Placental pericyte (primary cell): ENCODE data around the gene ZMYND15. TPM values are rescaled to one million over a fixed set of nuclear protein-coding genes. Genes with fewer than 3 reads are reported as not detected.

Experiments used
- total RNA-seq: library from RNA; depleted of rRNA; stranded (reverse); fragments of >200 nt; gene quantifications from 2 replicates; pipeline ENCODE4 v1.2.3, GENCODE V29; 2012

ZMYND15 gene, protein sequence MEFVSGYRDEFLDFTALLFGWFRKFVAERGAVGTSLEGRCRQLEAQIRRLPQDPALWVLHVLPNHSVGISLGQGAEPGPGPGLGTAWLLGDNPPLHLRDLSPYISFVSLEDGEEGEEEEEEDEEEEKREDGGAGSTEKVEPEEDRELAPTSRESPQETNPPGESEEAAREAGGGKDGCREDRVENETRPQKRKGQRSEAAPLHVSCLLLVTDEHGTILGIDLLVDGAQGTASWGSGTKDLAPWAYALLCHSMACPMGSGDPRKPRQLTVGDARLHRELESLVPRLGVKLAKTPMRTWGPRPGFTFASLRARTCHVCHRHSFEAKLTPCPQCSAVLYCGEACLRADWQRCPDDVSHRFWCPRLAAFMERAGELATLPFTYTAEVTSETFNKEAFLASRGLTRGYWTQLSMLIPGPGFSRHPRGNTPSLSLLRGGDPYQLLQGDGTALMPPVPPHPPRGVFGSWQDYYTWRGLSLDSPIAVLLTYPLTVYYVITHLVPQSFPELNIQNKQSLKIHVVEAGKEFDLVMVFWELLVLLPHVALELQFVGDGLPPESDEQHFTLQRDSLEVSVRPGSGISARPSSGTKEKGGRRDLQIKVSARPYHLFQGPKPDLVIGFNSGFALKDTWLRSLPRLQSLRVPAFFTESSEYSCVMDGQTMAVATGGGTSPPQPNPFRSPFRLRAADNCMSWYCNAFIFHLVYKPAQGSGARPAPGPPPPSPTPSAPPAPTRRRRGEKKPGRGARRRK
- total RNA-seq, result 0.22 TPM in 1 of 2 replicates, not detected in the other

DNA sequence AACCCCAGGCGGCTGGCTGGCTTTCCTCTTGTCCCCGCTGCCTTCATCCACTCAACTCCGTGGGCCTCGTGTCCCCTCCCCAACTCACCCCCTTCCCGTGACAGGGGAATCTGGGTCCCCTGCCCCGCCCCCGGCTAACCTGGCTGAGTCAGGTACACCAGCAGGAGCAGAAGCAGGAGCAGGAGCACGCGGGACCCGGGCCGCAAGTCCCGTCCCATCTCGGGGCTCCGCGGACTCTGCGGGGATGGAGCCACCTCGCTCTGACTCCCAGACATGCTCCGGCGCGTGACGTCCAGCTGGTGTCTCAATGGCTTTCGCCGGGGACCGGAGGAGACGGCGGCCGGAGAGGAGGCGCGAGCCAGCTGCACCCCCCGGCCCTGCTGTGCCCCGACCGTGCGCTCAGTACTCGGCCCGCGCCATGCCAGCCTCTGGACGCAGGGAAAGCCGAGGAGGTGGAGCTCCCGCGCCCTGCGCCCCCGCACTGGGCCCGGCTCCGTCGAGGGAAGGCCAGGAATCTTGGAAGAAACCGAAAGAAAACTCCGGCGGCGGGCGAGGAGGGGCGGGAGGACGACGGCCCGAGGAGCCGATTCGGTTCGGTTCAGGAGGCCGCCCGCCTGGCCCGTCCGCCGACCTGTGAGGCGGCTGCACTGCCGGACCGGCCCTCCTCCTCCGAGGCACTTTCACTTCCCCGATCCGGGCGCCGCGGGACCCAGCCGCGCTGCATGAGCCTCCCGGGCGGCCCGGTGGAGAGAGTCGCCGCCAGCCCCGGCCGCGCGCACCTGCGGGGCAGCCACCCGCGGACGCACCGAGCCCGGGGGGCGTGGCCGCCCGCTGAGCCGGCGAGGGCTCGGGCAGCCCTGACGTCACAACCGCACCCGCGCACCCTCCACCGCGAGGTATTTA lies at the start of gene ZMYND15, which contains the start of gene CXCL16:
Gene ZMYND15, plus strand, starts transcription at position 712 of the 903 bp plus-strand sequence. CDS start 716 bp downstream, outside the sequence.
Gene CXCL16, minus strand, starts transcription at position 807 of the 903 bp plus-strand sequence. Its CDS starts 589 bp downstream, at position 218.

DNA sequence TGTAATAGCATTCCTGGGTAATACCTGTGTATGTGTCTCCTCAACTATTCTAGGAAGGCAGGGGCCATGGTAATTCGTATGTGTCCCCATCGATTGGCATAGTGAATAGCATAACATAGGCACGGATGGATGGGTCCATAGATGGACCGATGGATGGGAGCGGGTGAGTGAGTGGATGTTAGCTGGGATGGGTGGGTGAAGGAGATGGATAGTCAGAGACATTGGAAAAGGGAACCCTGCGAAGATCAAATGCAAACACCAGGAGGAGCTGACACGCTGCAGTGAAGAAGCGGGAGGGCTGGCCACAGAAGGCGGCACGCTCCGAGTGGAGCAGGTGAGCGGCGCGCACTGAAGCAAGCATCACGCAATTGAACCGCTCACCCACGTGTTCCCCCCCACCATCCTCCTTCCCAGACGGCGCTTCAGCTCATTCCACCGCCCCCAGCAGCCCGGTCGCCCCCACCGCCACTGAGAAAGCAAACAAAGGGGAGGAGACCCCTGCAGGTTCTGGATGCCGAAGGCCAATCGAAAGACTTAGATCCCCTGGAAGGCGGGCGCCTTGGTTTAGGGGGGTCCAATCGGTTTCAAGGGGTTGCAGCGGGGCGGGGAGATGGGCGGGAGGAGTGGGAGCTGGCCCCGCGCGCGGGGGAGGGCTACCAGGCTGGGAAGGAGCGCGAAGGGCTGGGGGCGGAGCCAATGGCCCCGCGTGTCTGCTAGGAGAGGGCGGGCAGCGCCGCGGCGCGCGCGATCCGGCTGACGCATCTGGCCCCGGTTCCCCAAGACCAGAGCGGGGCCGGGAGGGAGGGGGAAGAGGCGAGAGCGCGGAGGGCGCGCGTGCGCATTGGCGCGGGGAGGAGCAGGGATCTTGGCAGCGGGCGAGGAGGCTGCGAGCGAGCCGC lies 29.6 kb upstream of the ZMYND15 start, which contains the start of gene ARRB2:
Gene ARRB2, plus strand, starts transcription at position 839 of the 899 bp plus-strand sequence. CDS start 90 bp downstream, outside the sequence.

DNA sequence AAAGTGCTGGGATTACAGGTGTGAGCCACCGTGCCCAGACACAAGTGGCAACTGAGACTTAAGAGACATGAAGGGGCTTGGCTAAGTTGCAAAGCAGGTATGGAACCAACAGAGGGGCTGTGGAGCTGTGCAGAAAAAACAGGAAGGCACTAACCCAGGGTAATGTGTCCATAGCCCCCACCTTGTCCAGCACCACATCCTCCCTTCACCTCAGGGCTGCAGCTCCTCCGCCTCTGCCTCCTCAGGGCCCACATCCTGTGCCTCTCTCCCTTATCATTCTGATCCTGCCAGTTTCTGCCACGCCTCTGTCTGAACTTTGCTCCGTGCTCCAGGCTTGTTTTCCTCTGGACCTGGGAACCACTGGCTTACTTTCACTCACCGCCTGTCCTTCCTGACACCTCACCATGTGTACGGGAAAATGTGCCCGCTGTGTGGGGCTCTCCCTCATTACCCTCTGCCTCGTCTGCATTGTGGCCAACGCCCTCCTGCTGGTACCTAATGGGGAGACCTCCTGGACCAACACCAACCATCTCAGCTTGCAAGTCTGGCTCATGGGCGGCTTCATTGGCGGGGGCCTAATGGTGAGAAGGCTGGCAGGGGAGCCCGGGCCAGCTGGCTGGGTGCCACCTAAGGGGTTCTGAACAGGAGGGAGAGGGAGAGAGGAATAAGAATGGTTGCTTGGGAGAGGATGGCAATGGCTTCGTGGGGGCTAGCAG lies 32.0 kb downstream of the ZMYND15 start, which contains the start of gene TM4SF5:
Gene TM4SF5, plus strand, starts transcription at position 368 of the 716 bp plus-strand sequence. Its CDS starts 37 bp downstream, at position 405.

DNA sequence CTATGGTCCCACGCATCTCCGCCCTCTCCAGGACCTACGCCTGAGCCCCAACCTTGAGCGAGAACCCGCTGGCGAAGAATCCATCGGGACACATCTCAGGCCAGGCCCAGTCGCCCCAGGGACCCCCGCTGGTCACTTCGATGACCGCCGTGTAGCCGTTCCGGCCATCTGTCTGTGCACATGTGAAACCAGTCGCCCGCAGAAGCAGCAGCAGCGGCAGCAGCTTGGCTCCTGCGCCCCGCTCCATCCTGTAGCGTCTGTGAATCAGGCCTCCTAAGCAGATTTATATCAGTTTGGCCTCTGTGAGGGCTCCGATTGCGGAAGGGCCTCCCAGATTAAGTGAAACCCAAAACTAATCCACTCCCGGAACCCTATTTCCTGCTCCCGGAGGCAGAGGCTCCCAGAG lies 46.5 kb downstream of the ZMYND15 start, which contains the start of gene VMO1:
Gene VMO1, minus strand, starts transcription at position 259 of the 406 bp plus-strand sequence. Its CDS starts 12 bp downstream, at position 247.

DNA sequence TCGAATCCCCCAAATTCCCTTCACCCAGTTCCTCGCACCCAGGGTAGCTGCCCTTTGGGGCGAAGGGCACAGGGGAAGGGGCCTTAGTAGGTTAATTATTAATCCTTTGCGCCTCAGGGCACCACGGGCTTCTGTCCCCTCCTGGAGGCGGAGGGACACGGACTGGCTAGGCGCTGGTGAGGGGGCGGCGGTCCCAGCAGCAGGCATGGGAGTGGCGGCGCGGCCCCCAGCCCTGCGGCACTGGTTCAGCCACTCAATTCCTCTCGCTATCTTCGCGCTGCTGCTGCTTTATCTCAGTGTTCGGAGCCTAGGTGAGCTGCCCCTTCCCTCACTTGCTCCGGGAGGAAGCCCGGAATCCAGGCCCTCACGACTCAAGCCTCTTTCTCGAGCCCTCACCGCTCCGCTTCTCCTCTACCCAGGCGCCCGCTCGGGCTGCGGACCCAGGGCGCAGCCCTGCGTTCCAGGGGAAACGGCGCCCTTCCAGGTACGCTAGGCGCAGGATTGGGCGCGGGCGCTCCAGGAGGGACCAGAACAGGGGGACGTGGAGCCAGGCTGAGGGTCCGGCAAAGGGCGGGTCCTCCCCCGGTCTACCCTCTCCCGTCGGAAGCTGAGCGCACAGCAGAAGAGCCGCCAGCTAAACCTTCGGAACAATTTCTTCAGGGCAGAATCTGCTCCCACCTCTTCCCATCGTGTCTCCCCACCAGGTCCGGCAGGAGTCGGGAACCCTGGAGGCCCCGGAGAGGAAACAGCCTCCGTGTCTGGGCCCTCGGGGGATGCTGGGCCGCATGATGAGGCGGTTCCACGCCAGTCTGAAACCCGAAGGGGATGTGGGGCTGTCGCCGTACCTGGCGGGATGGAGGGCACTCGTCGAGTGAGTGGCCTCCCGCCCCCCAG lies 49.4 kb downstream of the ZMYND15 start, which contains the start of gene GLTPD2:
Gene GLTPD2, plus strand, starts transcription at position 158 of the 894 bp plus-strand sequence. Its CDS starts 48 bp downstream, at position 206.

Other genes with a start within 250 kb of the ZMYND15 start
- 0.44 TPM in 1 of 2 replicates, not detected in the other for gene SPNS2, start 241.0 kb upstream of the ZMYND15 start, total RNA-seq
- gene MYBBP1A, start 184.4 kb upstream of the ZMYND15 start, total RNA-seq, result 75.5 and 93.6 TPM in 2 replicates
- gene GGT6, start 179.3 kb upstream of the ZMYND15 start, total RNA-seq, result not detected in 2 replicates
- not detected in 2 replicates for gene SMTNL2, start 155.3 kb upstream of the ZMYND15 start, total RNA-seq
- gene ALOX15, start 98.2 kb upstream of the ZMYND15 start, total RNA-seq, result 0.44 TPM in 1 of 2 replicates, not detected in the other
- 20.6 and 31.5 TPM in 2 replicates for gene PELP1, start 35.7 kb upstream of the ZMYND15 start, total RNA-seq
- 3.9 and 5.0 TPM in 2 replicates for gene ARRB2, start 29.2 kb upstream of the ZMYND15 start, total RNA-seq
- gene MED11, start 8.4 kb upstream of the ZMYND15 start, total RNA-seq, result 8.9 and 13.3 TPM in 2 replicates
- gene CXCL16, start 95 bp downstream of the ZMYND15 start, total RNA-seq, result 0.57 and 3.1 TPM in 2 replicates
- gene TM4SF5, start 32.1 kb downstream of the ZMYND15 start, total RNA-seq, result not detected in 2 replicates
- 1.8 TPM in 1 of 2 replicates, not detected in the other for gene VMO1, start 46.5 kb downstream of the ZMYND15 start, total RNA-seq
- gene GLTPD2, start 49.1 kb downstream of the ZMYND15 start, total RNA-seq, result not detected in 2 replicates
- 112 and 162 TPM in 2 replicates for gene PSMB6, start 56.3 kb downstream of the ZMYND15 start, total RNA-seq
- 16.0 and 18.3 TPM in 2 replicates for gene PLD2, start 67.3 kb downstream of the ZMYND15 start, total RNA-seq
- 29.5 and 46.4 TPM in 2 replicates for gene MINK1, start 93.5 kb downstream of the ZMYND15 start, total RNA-seq
- 0.57 and 6.1 TPM in 2 replicates for gene C17orf107, start 159.7 kb downstream of the ZMYND15 start, total RNA-seq
- gene CHRNE, start 163.3 kb downstream of the ZMYND15 start, total RNA-seq, result 0.14 and 0.44 TPM in 2 replicates
- gene GP1BA, start 192.4 kb downstream of the ZMYND15 start, total RNA-seq, result under 0.01 TPM in 1 of 2 replicates, not detected in the other
- gene SLC25A11, start 200.2 kb downstream of the ZMYND15 start, total RNA-seq, result 49.5 and 75.6 TPM in 2 replicates
- 21.2 and 51.8 TPM in 2 replicates for gene RNF167, start 200.4 kb downstream of the ZMYND15 start, total RNA-seq
- 759 and 850 TPM in 2 replicates for gene PFN1, start 208.7 kb downstream of the ZMYND15 start, total RNA-seq
- 2.4 and 5.3 TPM in 2 replicates for gene ENO3, start 211.3 kb downstream of the ZMYND15 start, total RNA-seq
- 28.9 and 66.1 TPM in 2 replicates for gene SPAG7, start 228.0 kb downstream of the ZMYND15 start, total RNA-seq
- gene CAMTA2, start 247.8 kb downstream of the ZMYND15 start, total RNA-seq, result 15.3 and 19.3 TPM in 2 replicates